SK-N-MC (cell line): ENCODE data around the gene ERC2.

Source experiments
- DNase-seq: peaks from one replicate; pipeline ENCODE4 v3.0.0-alpha.2; 2011; ENCODE audit warnings: low read depth, low spot score
- H3K27ac ChIP-seq: fragments of 200-600 bp; sonication (generic); 2 replicates; pipeline ENCODE4 v1.5.1; 2016; ENCODE audit warnings: mixed run types
- H3K36me3 ChIP-seq: fragments of 200-600 bp; sonication (generic); 2 replicates; pipeline ENCODE4 v1.6.1; 2017; ENCODE audit warnings: antibody characterized with exemption, low read length, mixed read lengths; ENCODE audit not compliant: insufficient read depth
- H3K4me3 ChIP-seq: fragments of 200-600 bp; sonication (generic); 2 replicates; pipeline ENCODE4 v1.5.1; 2016
- H3K9ac ChIP-seq: fragments of 200-600 bp; sonication (generic); 2 replicates; pipeline ENCODE4 v1.8.0; 2017; ENCODE audit warnings: mixed run types, mixed read lengths; ENCODE audit not compliant: insufficient read length
- H3K9me3 ChIP-seq: fragments of 200-600 bp; sonication (generic); 2 replicates; pipeline ENCODE4 v1.6.1; 2017; ENCODE audit warnings: low read depth, mild to moderate bottlenecking, antibody characterized with exemption, low read length, moderate library complexity, mixed read lengths
- EZH2 ChIP-seq: fragments of 200-600 bp; sonication (generic); IDR thresholded peaks from one replicate; pipeline ENCODE4 v1.6.1; 2017; ENCODE audit warnings: antibody characterized with exemption
- FOXP2 ChIP-seq: optimal IDR thresholded peaks from 2 replicates; pipeline ENCODE3; 2011; ENCODE audit warnings: mild to moderate bottlenecking, moderate library complexity; ENCODE audit not compliant: insufficient read depth; ENCODE audit errors: extremely low read length, control extremely low read depth
- POLR2AphosphoS5 ChIP-seq: IDR thresholded peaks from 2 replicates; pipeline ENCODE4 v1.6.1; 2012; ENCODE audit warnings: mild to moderate bottlenecking, low read depth, low read length, borderline replicate concordance

The ERC2 gene

GRCh38 chr3:55826097-55826496, 642.2 kb downstream of the ERC2 start:
- no peak for DNase-seq
- H3K36me3 ChIP-seq, result no peaks in the 10 kb centered on the region
- no peak overlapping the region for H3K4me3 ChIP-seq
- no peaks in the 10 kb centered on the region for H3K9me3 ChIP-seq
- H3K9ac ChIP-seq, result no peak overlapping the region
- no peak overlapping the region for H3K27ac ChIP-seq
- TF ChIP-seq POLR2AphosphoS5 (no peak), FOXP2 (no peak), EZH2 (no peak)

DNA sequence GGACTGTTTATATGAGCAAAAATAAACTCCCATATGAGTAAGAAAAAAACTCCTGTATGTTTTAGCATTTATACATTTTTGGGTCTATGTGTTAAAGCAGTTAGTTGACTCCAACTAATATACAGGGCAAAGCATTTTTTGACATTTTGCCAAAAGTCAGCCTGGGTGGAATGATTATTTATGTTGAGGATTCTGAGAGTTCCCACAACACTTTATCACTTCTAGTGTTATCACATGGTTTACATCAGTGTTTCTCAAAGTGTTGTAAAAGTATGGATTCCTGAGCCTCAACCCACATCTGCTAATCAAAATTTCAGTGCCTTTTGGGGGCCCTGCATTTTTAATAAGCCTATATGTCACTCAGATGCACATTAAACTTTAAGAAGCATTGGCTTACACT, 643.9 kb downstream of the ERC2 start:
- Histone ChIP-seq H3K36me3 (no peaks in the 10 kb centered on the region), H3K9ac (no peak overlapping the region), H3K4me3 (no peak overlapping the region), H3K9me3 (no peaks in the 10 kb centered on the region), H3K27ac (no peak overlapping the region)
- DNase-seq, result no peak
- TF ChIP-seq FOXP2, result no peak
- TF ChIP-seq EZH2, result no peak
- TF ChIP-seq POLR2AphosphoS5, result no peak

GRCh38 chr3:55823829-55824228, 644.4 kb downstream of the ERC2 start:
- Histone ChIP-seq H3K27ac (no peak overlapping the region), H3K36me3 (no peaks in the 10 kb centered on the region), H3K9me3 (no peaks in the 10 kb centered on the region), H3K9ac (no peak overlapping the region), H3K4me3 (no peak overlapping the region)
- TF ChIP-seq EZH2, result no peak
- no peak for TF ChIP-seq FOXP2
- TF ChIP-seq POLR2AphosphoS5, result no peak
- DNase-seq, result no peak

DNA sequence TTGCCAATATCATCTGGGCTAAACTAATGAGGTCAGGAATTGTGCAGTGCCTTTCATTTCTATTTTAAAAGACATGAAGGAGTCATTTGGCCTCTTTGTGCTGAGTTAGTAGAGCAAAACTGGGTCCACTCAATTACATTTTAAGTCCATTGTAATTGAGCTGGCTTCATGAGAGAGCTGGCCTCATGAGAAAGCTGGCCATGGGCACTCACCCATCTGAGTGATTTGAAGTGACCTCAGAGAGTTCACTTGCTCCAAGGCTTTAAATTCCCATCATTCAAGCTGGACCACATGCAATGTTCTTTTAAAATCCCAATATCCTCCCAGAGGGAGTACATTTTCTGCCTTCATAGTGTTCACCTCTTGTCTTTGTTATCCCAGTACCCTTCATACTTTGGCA, 645.3 kb downstream of the ERC2 start:
- no peak for DNase-seq
- Histone ChIP-seq H3K9ac (no peak overlapping the region), H3K36me3 (no peaks in the 10 kb centered on the region), H3K4me3 (no peak overlapping the region), H3K27ac (no peak overlapping the region), H3K9me3 (no peaks in the 10 kb centered on the region)
- TF ChIP-seq FOXP2 (no peak), POLR2AphosphoS5 (no peak), EZH2 (no peak)

DNA sequence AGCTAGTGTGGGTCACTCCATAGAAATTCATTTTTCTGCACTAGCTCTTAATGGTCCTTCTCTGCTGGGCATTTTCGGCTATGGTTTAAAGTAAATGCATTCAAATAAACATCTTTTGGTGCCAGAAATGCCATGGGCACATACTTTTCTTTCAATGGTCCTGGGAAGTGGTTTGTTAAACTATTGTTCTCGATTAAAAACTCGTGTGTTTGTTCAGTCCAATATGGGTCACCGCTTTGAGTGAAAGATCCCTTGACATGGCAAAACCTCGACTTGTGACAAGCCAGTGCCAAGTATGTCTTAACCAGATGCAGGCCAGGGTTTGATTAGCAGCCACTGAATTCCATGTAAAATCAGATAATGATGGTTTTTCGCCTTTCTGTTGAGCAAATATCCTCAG, 649.3 kb downstream of the ERC2 start:
- Histone ChIP-seq H3K36me3 (no peaks in the 10 kb centered on the region), H3K4me3 (no peak overlapping the region), H3K9ac (no peak overlapping the region), H3K9me3 (no peaks in the 10 kb centered on the region), H3K27ac (no peak overlapping the region)
- no peak for DNase-seq
- TF ChIP-seq EZH2 (no peak), POLR2AphosphoS5 (no peak), FOXP2 (no peak)

- DNase-seq, result no peak
- H3K4me3 ChIP-seq, result no peak overlapping the region
- H3K36me3 ChIP-seq, result no peaks in the 10 kb centered on the region
- H3K9me3 ChIP-seq, result no peaks in the 10 kb centered on the region
- no peak overlapping the region for H3K27ac ChIP-seq
- no peak overlapping the region for H3K9ac ChIP-seq
- TF ChIP-seq POLR2AphosphoS5 (no peak), FOXP2 (no peak), EZH2 (no peak)
These were observed 649.8 kb downstream of the ERC2 start for GRCh38 chr3:55818485-55818884.

DNA sequence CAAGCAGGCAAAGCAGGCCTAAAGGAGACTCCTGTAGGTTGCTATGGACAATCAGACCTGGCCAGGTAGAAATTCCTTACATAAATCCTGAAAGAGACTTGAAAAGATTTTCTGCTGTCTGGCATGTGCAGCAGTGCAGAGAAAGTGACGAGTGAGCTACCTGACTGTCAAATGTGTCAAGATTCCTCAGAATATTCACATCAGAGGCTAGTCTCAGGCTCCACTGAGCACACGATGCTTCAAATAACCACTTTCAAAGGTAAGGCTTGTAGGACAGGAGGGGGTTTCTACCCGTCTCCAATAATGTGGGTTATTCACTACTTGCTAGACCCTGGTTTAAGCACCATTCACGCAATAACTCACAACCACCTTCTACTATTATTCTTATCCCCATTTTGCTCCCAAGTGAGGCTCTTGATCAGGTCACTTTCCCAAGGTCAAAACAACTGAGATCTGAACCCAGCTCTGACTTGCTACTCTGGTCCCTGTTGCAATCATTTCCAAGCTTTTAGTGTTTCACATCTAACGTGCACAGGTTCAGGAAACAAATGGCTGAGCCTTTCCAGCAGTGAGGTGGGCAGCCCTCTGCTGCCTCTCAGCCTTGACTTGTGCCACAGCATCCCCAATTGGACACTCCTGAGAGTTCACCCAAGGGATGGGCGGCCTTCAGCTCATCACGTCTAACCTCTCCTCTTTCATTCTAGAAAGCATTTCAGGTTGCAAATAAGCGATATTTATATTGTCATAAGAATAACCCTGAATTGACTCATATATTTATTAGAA, 651.3 kb downstream of the ERC2 start:
- Histone ChIP-seq H3K27ac (no peak overlapping the region), H3K9ac (no peak overlapping the region), H3K36me3 (no peaks in the 10 kb centered on the region), H3K9me3 (no peaks in the 10 kb centered on the region), H3K4me3 (no peak overlapping the region)
- DNase-seq, result no peak
- TF ChIP-seq FOXP2, result no peak
- no peak for TF ChIP-seq POLR2AphosphoS5
- no peak for TF ChIP-seq EZH2

DNA sequence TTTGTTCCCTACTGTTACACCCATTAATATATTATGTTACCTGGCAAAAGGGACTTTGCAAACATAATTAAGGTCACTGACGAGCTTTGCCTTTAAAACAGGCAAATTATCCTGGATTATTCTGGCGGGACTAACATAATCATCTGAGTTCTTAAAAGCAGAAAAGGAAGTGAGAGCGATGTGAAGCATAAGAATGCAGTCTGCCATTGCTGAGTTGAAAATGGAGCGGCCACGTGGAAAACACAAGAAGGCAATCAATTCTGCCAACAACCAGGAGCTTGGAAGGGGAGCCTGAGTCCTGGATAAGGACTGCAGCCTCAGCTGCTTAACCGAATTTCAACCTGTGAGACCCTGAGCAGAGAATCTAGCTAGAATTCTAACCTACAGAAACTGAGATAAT, 653.0 kb downstream of the ERC2 start:
- H3K4me3 ChIP-seq, result no peak overlapping the region
- no peaks in the 10 kb centered on the region for H3K9me3 ChIP-seq
- no peak for DNase-seq
- H3K36me3 ChIP-seq, result no peaks in the 10 kb centered on the region
- H3K27ac ChIP-seq, result no peak overlapping the region
- TF ChIP-seq POLR2AphosphoS5 (no peak), FOXP2 (no peak), EZH2 (no peak)
- H3K9ac ChIP-seq, result no peak overlapping the region

GRCh38 chr3:55813268-55814097, 654.8 kb downstream of the ERC2 start:
- Histone ChIP-seq H3K27ac (no peak overlapping the region), H3K9me3 (no peaks in the 10 kb centered on the region), H3K36me3 (no peaks in the 10 kb centered on the region), H3K4me3 (no peak overlapping the region), H3K9ac (no peak overlapping the region)
- TF ChIP-seq EZH2 (no peak), FOXP2 (no peak), POLR2AphosphoS5 (no peak)
- DNase-seq, result no peak
